SK-N-SH (cell line): ENCODE measurements around the gene GRID2IP. TPM values are rescaled to one million over a fixed set of nuclear protein-coding genes. Genes with fewer than 3 reads are reported as not detected.

Experiments used
- CTCF ChIA-PET: fragments of 300-600, 350-600 bp; formaldehyde crosslinking; extraction: SDS; loops from one replicate; lab custom pipeline; 2021; lab: Yijun Ruan, JAX
- POLR2A ChIA-PET: fragments of 350-600 bp; sonication (Branson Sonifier 250); formaldehyde crosslinking; extraction: SDS; loops from one replicate; lab custom pipeline; 2020; ENCODE audit warnings: antibody characterized with exemption, inconsistent platforms; lab: Yijun Ruan, JAX
- DNase-seq: peaks from one replicate; pipeline ENCODE4 v3.0.0; 2012
- H2AFZ ChIP-seq: fragments of 200-600 bp; sonication (generic); 2 replicates; pipeline ENCODE4 v1.8.1; 2016; ENCODE audit warnings: antibody characterized with exemption, mild to moderate bottlenecking, low read depth
- H3F3A ChIP-seq: fragments of 200-600 bp; sonication (generic); replicated peaks from 2 replicates; pipeline ENCODE3; 2016; ENCODE audit warnings: antibody characterized with exemption, mild to moderate bottlenecking; ENCODE audit not compliant: insufficient read depth
- H3K27ac ChIP-seq, 2 experiments: fragments of 200-500 bp in 1 of 2; fragments of 200-600 bp in 1 of 2; sonication (Bioruptor generic) in 1 of 2; sonication (generic), shearing (Covaris generic) in 1 of 2; 2 replicates each; pipeline versions ENCODE4 v1.5.1 to v1.6.1; 2014 to 2016; ENCODE audit warnings: low read depth in 2 of 2, inconsistent platforms in 1 of 2, low read length in 1 of 2, mild to moderate bottlenecking in 1 of 2, mixed read lengths in 1 of 2
- H3K27me3 ChIP-seq: fragments of 200-600 bp; sonication (generic), shearing (Covaris generic); 2 replicates; pipeline ENCODE4 v1.6.1; 2016; ENCODE audit warnings: mixed run types; ENCODE audit not compliant: insufficient read depth
- H3K36me3 ChIP-seq, 2 experiments: fragments of 200-500 bp in 1 of 2; fragments of 200-600 bp in 1 of 2; sonication (Bioruptor generic) in 1 of 2; sonication (generic) in 1 of 2; replicated peaks in 1 of 2; 2 replicates each; pipeline versions ENCODE3 to v1.5.1; 2014 to 2016; ENCODE audit warnings: low read length in 1 of 2, mild to moderate bottlenecking in 1 of 2; ENCODE audit not compliant: insufficient read depth in 2 of 2, control insufficient read depth in 1 of 2
- H3K4me1 ChIP-seq, 2 experiments: fragments of 200-500 bp in 1 of 2; fragments of 200-600 bp in 1 of 2; sonication (Bioruptor generic) in 1 of 2; sonication (generic), shearing (Covaris generic) in 1 of 2; 2 replicates each; pipeline versions ENCODE4 v1.5.1 to v1.6.1; 2014 to 2016; ENCODE audit warnings: low read depth in 1 of 2, low read length in 1 of 2, mixed run types in 1 of 2; ENCODE audit not compliant: insufficient read depth in 2 of 2, control insufficient read depth in 1 of 2
- H3K4me2 ChIP-seq: fragments of 200-600 bp; sonication (generic), shearing (Covaris generic); 2 replicates; pipeline ENCODE4 v1.6.1; 2017; ENCODE audit warnings: mixed run types
- H3K4me3 ChIP-seq, 2 experiments: fragments of 200-500 bp in 1 of 2; fragments of 200-600 bp in 1 of 2; sonication (Bioruptor generic) in 1 of 2; sonication (generic), shearing (Covaris generic) in 1 of 2; 2 replicates each; pipeline versions ENCODE4 v1.5.1 to v1.8.1; 2014 to 2016; ENCODE audit warnings: low read depth in 2 of 2, inconsistent platforms in 1 of 2, low read length in 1 of 2, mild to moderate bottlenecking in 1 of 2, mixed read lengths in 1 of 2, moderate library complexity in 1 of 2
- H3K79me2 ChIP-seq: fragments of 200-600 bp; sonication (generic); 2 replicates; pipeline ENCODE4 v1.8.1; 2017; ENCODE audit warnings: mild to moderate bottlenecking; ENCODE audit not compliant: insufficient read depth
- H3K9ac ChIP-seq: fragments of 200-600 bp; sonication (generic); 2 replicates; pipeline ENCODE4 v1.6.1; 2017; ENCODE audit warnings: mixed run types
- H3K9me2 ChIP-seq: fragments of 200-600 bp; sonication (generic); 2 replicates; pipeline ENCODE4 v1.6.1; 2017; ENCODE audit warnings: mixed run types
- H3K9me3 ChIP-seq: fragments of 200-600 bp; sonication (generic); 2 replicates; pipeline ENCODE4 v1.6.1; 2017; ENCODE audit warnings: mixed run types, mild to moderate bottlenecking, moderate library complexity
- H4K20me1 ChIP-seq: fragments of 200-600 bp; sonication (generic); 2 replicates; pipeline ENCODE4 v1.6.1; 2017; ENCODE audit warnings: mild to moderate bottlenecking, mixed run types; ENCODE audit not compliant: insufficient read depth
- CHD2 ChIP-seq: fragments of 150-350 bp; IDR thresholded peaks from 2 replicates; pipeline ENCODE4 v1.6.1; 2018; ENCODE audit warnings: low read length; ENCODE audit not compliant: partially characterized antibody
- ELF1 ChIP-seq: IDR thresholded peaks from 2 replicates; pipeline ENCODE4 v1.4.0; 2012
- EZH2phosphoT487 ChIP-seq: fragments of 200-600 bp; sonication (generic); IDR thresholded peaks from 2 replicates; pipeline ENCODE4 v1.6.1; 2017; ENCODE audit warnings: low read depth, mixed run types, mild to moderate bottlenecking, antibody characterized with exemption, moderate library complexity, borderline replicate concordance
- GATA2 ChIP-seq: sonication (generic); formaldehyde crosslinking; IDR thresholded peaks from 2 replicates; pipeline ENCODE4 v1.5.0; 2020; ENCODE audit warnings: mild to moderate bottlenecking, missing genetic modification reagents
- JUND ChIP-seq: IDR thresholded peaks from 2 replicates; pipeline ENCODE4 v1.4.0; 2012
- MEF2A ChIP-seq: IDR thresholded peaks from 2 replicates; pipeline ENCODE4 v1.4.0; 2012; ENCODE audit warnings: low read depth, borderline replicate concordance
- NFIC ChIP-seq: IDR thresholded peaks from 2 replicates; pipeline ENCODE4 v1.4.0; 2012; ENCODE audit warnings: borderline replicate concordance
- NRF1 ChIP-seq: IDR thresholded peaks from 2 replicates; pipeline ENCODE4 v1.6.1; 2012; ENCODE audit warnings: low read depth, mild to moderate bottlenecking, low read length
- RAD21 ChIP-seq: IDR thresholded peaks from 2 replicates; pipeline ENCODE4 v1.6.1; 2012; ENCODE audit warnings: mild to moderate bottlenecking, low read length
- RCOR1 ChIP-seq: fragments of 150-350 bp; IDR thresholded peaks from 2 replicates; pipeline ENCODE4 v1.6.1; 2017; ENCODE audit warnings: antibody characterized with exemption, low read length
- RFX5 ChIP-seq: IDR thresholded peaks from 2 replicates; pipeline ENCODE4 v1.6.1; 2012; ENCODE audit warnings: mild to moderate bottlenecking, improper control_type of control experiment, low read length
- TCF12 ChIP-seq: IDR thresholded peaks from 2 replicates; pipeline ENCODE4 v1.4.0; 2012
- YY1 ChIP-seq: IDR thresholded peaks from 2 replicates; pipeline ENCODE4 v1.4.0; 2012; ENCODE audit warnings: low read depth, mild to moderate bottlenecking
- WGBS: methylation state at CpG from one replicate; pipeline ENCODE4 v1.1.6; 2017; ENCODE audit warnings: low lambda C conversion rate; 5-methylcytosine and 5-hydroxymethylcytosine counted together
- polyA plus RNA-seq, 3 experiments: library from polyadenylated mRNA; depleted of rRNA; stranded (reverse); fragments of >200 nt; gene quantifications; 2 replicates each; pipeline ENCODE4 v1.2.3, GENCODE V29; 2012

GRID2IP gene
- polyA plus RNA-seq, 1 of the 3 experiments (the other 2 are of a cell fraction), result 0.03 TPM

GRCh38 chr7:6563936-6564770, 12.9 kb upstream of the GRID2IP start:
- ChIA-PET CTCF (interaction anchor here (1.1 to 2.2 kb wide), 2 partner anchors 26 to 48 kb away, joined by 5 to 6 read pairs; partner anchors contain the start of gene INTS15), POLR2A (no interaction called here)
- Histone ChIP-seq H3K9me2 (no peaks in the 10 kb centered on the region), H3F3A (no peaks in the 10 kb centered on the region), H3K27ac (no peak overlapping the region)
- no peak for DNase-seq
- TF ChIP-seq JUND, result no peak
- no peak for TF ChIP-seq YY1
- TF ChIP-seq NRF1, result no peak
- TF ChIP-seq EZH2phosphoT487, result no peak
- no peak for TF ChIP-seq ELF1
- TF ChIP-seq RFX5, result no peak
- no peak for TF ChIP-seq MEF2A
- no peak for TF ChIP-seq GATA2 (CRISPR knock-in tag)
- TF ChIP-seq RCOR1, result no peak
- TF ChIP-seq CHD2, result no peak
- TF ChIP-seq NFIC, result no peak
- TF ChIP-seq, all 33 proteins: peak for 0
- Histone ChIP-seq H3K4me2 (no peak overlapping the region), H3K9me3 (no peaks in the 10 kb centered on the region), H3K36me3 (no peaks in the 10 kb centered on the region), H3K4me1 (no peaks in the 10 kb centered on the region), H3K79me2 (no peaks in the 10 kb centered on the region), H2AFZ (no peak overlapping the region), H3K4me3 (no peak overlapping the region), H3K9ac (no peak overlapping the region), H4K20me1 (no peaks in the 10 kb centered on the region), H3K27me3 (peaks cover 21% of the 10 kb centered on the region; the same call in 1 of the 2 replicates)
- 55% methylated on average over 12 of the region's 12 CpGs for WGBS

- H3K27me3 ChIP-seq, result peaks cover 14% of the 10 kb centered on the region; the same call in 1 of the 2 replicates
- H3K4me3 ChIP-seq, result no peak overlapping the region
- ChIA-PET CTCF (interaction anchor here (1.1 to 5.0 kb wide), 5 partner anchors 9 to 46 kb away, joined by 3 to 76 read pairs (median 3); partner anchors contain the start of gene INTS15), POLR2A (no interaction called here)
- no peak overlapping the region for H3K9ac ChIP-seq
- H3K36me3 ChIP-seq, result no peaks in the 10 kb centered on the region
- no peaks in the 10 kb centered on the region for H3F3A ChIP-seq
- no peak overlapping the region for H3K4me2 ChIP-seq
- no peak overlapping the region for H2AFZ ChIP-seq
- H3K9me3 ChIP-seq, result no peaks in the 10 kb centered on the region
- TF ChIP-seq RAD21 (no peak), TCF12 (no peak), NFIC (no peak)
- WGBS, result 72% methylated on average over 1 of the region's 1 CpG
- H3K4me1 ChIP-seq, result no peaks in the 10 kb centered on the region
- H3K27ac ChIP-seq, result no peak overlapping the region
- H3K79me2 ChIP-seq, result no peaks in the 10 kb centered on the region
- no peak for DNase-seq
- no peaks in the 10 kb centered on the region for H4K20me1 ChIP-seq
- H3K9me2 ChIP-seq, result no peaks in the 10 kb centered on the region
Observed at GRCh38 chr7:6562106-6562505, 10.8 kb upstream of the GRID2IP start.
